ENCODE results near the gene WEE1.

The WEE1 gene

GRCh38 chr11:9604134-9604533 is 30.7 kb downstream of the WEE1 start:
- POLR2A ChIA-PET, result interaction anchor here (1.5 kb wide), 1 partner anchor 9 kb away, joined by 5 read pairs; no protein-coding TSS in a partner anchor

GRCh38 chr11:9605742-9606141 is 32.3 kb downstream of the WEE1 start:
- ChIA-PET CTCF (no interaction called here), POLR2A (no interaction called here)
- no peak for TF ChIP-seq CTBP1 (IDR thresholded peaks at IDR 0.05; ENCODE audit: borderline replicate concordance)
- TF ChIP-seq HDGF (IDR thresholded peaks at IDR 0.05; ENCODE audit: borderline replicate concordance), result no peak
- no peak for TF ChIP-seq ARNT (IDR thresholded peaks at IDR 0.05)
- no peak for TF ChIP-seq FOXM1 (IDR thresholded peaks at IDR 0.05; ENCODE audit: borderline replicate concordance)
- no peak for TF ChIP-seq L3MBTL2 (conservative IDR thresholded peaks at IDR 0.05)
- TF ChIP-seq SUZ12 (IDR thresholded peaks at IDR 0.05), result no peak
- TF ChIP-seq NFRKB (IDR thresholded peaks at IDR 0.05), result no peak
- no peak for TF ChIP-seq SP1 (IDR thresholded peaks at IDR 0.05)
- TF ChIP-seq TARDBP (IDR thresholded peaks at IDR 0.05), result no peak
- TF ChIP-seq BHLHE40 (IDR thresholded peaks at IDR 0.05; ENCODE audit: borderline replicate concordance), result no peak
- no peak for TF ChIP-seq PKNOX1 (IDR thresholded peaks at IDR 0.05)
- no peak for TF ChIP-seq FOXK2 (IDR thresholded peaks at IDR 0.05)
- TF ChIP-seq ZNF384 (IDR thresholded peaks at IDR 0.05), result no peak
- TF ChIP-seq ELF4 (IDR thresholded peaks at IDR 0.05), result no peak
- TF ChIP-seq LEF1 (IDR thresholded peaks at IDR 0.05; ENCODE audit: borderline replicate concordance), result no peak
- TF ChIP-seq FOXA1 (IDR thresholded peaks at IDR 0.05), result no peak
- no peak for DNase-seq (ENCODE audit: extremely low spot score)

More at GRCh38 chr11:9604134-9604533, 30.7 kb downstream of the WEE1 start:
- CTCF ChIA-PET, result interaction anchor here (0.5 kb wide), 1 partner anchor 98 kb away, joined by 4 read pairs; no protein-coding TSS in a partner anchor
- TF ChIP-seq L3MBTL2 (conservative IDR thresholded peaks at IDR 0.05) (no peak), CTBP1 (IDR thresholded peaks at IDR 0.05; ENCODE audit: borderline replicate concordance) (no peak), ZNF384 (IDR thresholded peaks at IDR 0.05) (peak; percentile 48; the same call in 1 of the 2 replicates), TARDBP (IDR thresholded peaks at IDR 0.05) (no peak)
- no peak for DNase-seq (ENCODE audit: extremely low spot score)

GRCh38 chr11:9606809-9607510 is 33.5 kb downstream of the WEE1 start:
- no peak for DNase-seq (ENCODE audit: extremely low spot score)
- ChIA-PET POLR2A (interaction anchor here (1.0 kb wide), 1 partner anchor 33 kb away, joined by 3 read pairs; the partner anchor contains the start of gene WEE1), CTCF (interaction anchor here (1.1 kb wide), 2 partner anchors 11 to 141 kb away, joined by 3 to 5 read pairs; no protein-coding TSS in a partner anchor)
- no peak for TF ChIP-seq SP1 (IDR thresholded peaks at IDR 0.05)
- no peak for TF ChIP-seq TARDBP (IDR thresholded peaks at IDR 0.05)
- TF ChIP-seq FOXA1 (IDR thresholded peaks at IDR 0.05), result no peak
- TF ChIP-seq SUZ12 (IDR thresholded peaks at IDR 0.05), result no peak

- ChIA-PET CTCF (interaction anchor here (1.1 kb wide), 1 partner anchor 12 kb away, joined by 5 read pairs; no protein-coding TSS in a partner anchor), POLR2A (interaction anchor here (1.0 kb wide), 1 partner anchor 34 kb away, joined by 3 read pairs; the partner anchor contains the start of gene WEE1)
- TF ChIP-seq L3MBTL2 (conservative IDR thresholded peaks at IDR 0.05) (no peak), HDGF (IDR thresholded peaks at IDR 0.05; ENCODE audit: borderline replicate concordance) (no peak), FOXK2 (IDR thresholded peaks at IDR 0.05) (no peak), SP1 (IDR thresholded peaks at IDR 0.05) (no peak), FOXA1 (IDR thresholded peaks at IDR 0.05) (no peak), ZNF384 (IDR thresholded peaks at IDR 0.05) (no peak), ELF4 (IDR thresholded peaks at IDR 0.05) (no peak), BHLHE40 (IDR thresholded peaks at IDR 0.05; ENCODE audit: borderline replicate concordance) (no peak), SUZ12 (IDR thresholded peaks at IDR 0.05) (no peak), FOXM1 (IDR thresholded peaks at IDR 0.05; ENCODE audit: borderline replicate concordance) (no peak), NFRKB (IDR thresholded peaks at IDR 0.05) (no peak), CTBP1 (IDR thresholded peaks at IDR 0.05; ENCODE audit: borderline replicate concordance) (no peak), LEF1 (IDR thresholded peaks at IDR 0.05; ENCODE audit: borderline replicate concordance) (no peak), PKNOX1 (IDR thresholded peaks at IDR 0.05) (no peak), TARDBP (IDR thresholded peaks at IDR 0.05) (no peak), ARNT (IDR thresholded peaks at IDR 0.05) (no peak)
- no peak for DNase-seq (ENCODE audit: extremely low spot score)
These were observed 34.0 kb downstream of the WEE1 start for GRCh38 chr11:9607511-9607899.

GRCh38 chr11:9609002-9609759 is 35.7 kb downstream of the WEE1 start:
- ChIA-PET CTCF (no interaction called here), POLR2A (interaction anchor here (5.3 kb wide), 1 partner anchor 36 kb away, joined by 25 read pairs; the partner anchor contains the start of gene WEE1)
- TF ChIP-seq FOXA1 (IDR thresholded peaks at IDR 0.05) (no peak), HDGF (IDR thresholded peaks at IDR 0.05; ENCODE audit: borderline replicate concordance) (no peak), FOXM1 (IDR thresholded peaks at IDR 0.05; ENCODE audit: borderline replicate concordance) (no peak), NFRKB (IDR thresholded peaks at IDR 0.05) (no peak), LEF1 (IDR thresholded peaks at IDR 0.05; ENCODE audit: borderline replicate concordance) (no peak), CTBP1 (IDR thresholded peaks at IDR 0.05; ENCODE audit: borderline replicate concordance) (no peak)
- no peak for DNase-seq (ENCODE audit: extremely low spot score)

- POLR2A ChIA-PET, result interaction anchor here (5.3 kb wide), 1 partner anchor 37 kb away, joined by 25 read pairs; the partner anchor contains the start of gene WEE1
- CTCF ChIA-PET, result no interaction called here
- DNase-seq (ENCODE audit: extremely low spot score), result no peak
- TF ChIP-seq NFRKB (IDR thresholded peaks at IDR 0.05) (no peak), CTBP1 (IDR thresholded peaks at IDR 0.05; ENCODE audit: borderline replicate concordance) (no peak)
These were observed 36.4 kb downstream of the WEE1 start for GRCh38 chr11:9609841-9610240.

Data from HEK293T (cell line).